HuH-7.5 (cell line): Measurements from ENCODE around the gene TPST1.
"Not testable (repeated sequence)": the region's sequence is repeated elsewhere in the genome, so short reads cannot be mapped to it uniquely, and the experiment has no call there.

ENCODE experiments used
- DNase-seq: peaks from one replicate; pipeline ENCODE4 v3.0.0; 2011; ENCODE audit warnings: low spot score

The TPST1 gene

DNA sequence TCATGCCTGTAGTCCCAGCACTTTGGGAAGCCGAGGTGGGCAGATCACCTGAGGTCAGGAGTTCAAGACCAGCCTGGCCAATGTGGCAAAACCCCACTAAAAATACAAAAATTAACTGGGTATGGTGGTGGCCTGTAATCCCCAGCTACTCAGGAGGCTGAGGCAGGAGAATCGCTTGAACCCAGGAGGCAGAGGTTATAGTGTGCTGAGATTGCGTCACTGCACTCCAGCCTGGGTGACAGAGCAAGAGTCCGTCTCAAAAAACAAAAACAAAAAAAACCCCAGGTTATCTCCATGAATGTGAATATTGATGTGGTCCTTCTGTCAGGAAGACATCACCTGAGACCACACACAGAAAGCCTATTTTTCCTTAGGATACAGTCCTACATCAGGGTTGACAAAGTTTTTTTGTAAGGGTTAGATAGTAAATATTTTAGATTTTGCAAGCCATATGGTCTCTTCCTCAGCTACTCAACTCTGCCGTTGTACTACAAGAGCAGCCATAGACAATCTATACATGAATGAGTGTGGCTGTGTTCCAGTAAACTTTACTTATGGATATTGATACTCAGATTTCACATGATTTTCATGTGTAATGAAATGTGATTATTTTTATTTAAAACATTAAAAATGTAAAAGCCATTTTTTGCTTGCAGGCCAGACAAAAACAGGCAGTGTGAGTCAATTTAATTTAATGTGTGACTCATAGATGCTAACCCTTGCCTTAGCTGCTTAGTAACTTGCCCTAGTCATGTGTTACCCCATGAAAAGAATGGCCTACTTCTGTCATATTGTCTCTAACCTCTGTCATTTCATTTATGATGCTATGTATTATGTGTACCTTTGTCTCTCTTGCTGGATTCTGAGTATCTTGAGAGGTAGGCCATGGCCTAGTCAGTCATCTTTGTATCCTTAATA lies 78.1 kb downstream of the TPST1 start:
- no peak for DNase-seq

DNA sequence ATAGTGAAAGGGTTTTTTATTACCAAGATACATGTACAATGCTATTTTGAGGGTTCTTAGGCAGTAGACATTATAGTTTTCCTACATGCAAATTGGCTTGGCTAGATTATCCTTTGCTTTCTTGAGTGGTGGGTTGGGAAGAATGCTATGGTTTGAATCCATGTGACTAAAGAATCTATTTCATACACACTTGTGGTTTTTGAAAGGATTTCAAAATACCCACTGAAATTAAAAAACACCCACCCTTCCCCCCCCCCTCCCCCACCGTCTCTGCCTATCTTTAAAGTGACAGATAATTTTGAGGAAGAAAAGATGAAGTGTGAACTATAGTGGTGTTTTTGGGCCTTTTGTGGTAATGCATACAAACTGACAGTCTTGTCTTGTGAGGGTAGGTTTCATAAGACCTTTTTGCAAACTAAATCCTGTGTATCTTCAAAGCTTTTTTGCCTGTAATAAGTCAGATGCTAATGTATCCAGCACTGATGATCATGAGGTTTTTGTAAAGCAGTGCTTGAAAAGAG lies 90.9 kb downstream of the TPST1 start:
- no peak for DNase-seq

- DNase-seq = no peak
Measured at GRCh38 chr7:66296557-66296956, 91.4 kb downstream of the TPST1 start.

- no peak for DNase-seq
Measured at GRCh38 chr7:66297579-66297978, 92.4 kb downstream of the TPST1 start.

GRCh38 chr7:66301249-66301648 lies 96.1 kb downstream of the TPST1 start:
- DNase-seq = no peak

DNA sequence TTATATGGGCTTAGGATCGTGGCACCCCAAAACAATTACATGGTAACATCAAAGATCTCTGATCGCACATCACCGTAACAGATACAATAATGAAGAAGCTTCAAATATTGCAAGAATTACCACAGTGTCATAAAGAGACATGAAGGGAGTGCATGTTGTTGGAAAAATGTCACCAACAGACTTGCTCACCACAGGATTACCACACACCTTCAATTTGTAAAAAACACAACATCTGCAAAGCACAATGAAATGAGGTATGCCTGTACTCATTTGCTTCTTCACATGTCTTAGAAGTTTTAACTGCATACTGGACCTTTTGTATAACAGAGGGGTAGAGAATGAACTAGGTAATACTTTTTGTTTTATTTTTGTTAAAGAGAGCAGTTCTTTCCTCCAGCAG lies 96.6 kb downstream of the TPST1 start:
- DNase-seq = no peak

DNA sequence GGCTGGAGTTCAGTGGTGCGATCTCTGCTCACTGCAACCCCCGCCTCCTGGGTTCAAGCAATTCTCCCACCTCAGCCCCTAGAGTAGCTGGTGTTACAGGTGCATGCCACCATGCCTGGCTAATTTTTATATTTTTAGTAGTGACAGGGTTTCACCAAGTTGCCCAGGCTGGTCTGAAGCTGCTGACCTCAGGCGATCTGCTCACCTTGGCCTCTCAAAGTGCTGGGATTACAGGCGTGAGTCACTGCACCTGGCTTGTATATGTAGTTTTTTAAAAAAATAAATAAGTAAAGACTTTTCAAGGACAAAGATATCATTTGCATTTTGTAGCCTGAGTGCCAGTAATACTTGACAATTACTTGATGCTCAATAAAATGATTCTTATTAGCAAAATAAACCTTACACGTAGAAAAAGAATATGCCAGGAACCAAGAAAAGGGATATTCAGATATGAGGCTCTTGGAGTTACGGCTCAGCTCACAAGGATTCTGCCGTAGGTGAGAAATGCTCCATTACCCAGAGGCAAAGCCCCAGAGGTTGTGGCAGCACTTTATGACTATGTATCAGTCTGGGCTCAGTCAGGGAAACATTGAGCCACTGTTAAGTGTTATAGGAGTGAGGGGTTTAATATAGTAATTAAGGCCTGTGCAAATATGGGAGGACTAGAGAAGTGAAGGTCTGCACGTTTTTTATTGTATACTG lies 98.5 kb downstream of the TPST1 start:
- DNase-seq = no peak

DNA sequence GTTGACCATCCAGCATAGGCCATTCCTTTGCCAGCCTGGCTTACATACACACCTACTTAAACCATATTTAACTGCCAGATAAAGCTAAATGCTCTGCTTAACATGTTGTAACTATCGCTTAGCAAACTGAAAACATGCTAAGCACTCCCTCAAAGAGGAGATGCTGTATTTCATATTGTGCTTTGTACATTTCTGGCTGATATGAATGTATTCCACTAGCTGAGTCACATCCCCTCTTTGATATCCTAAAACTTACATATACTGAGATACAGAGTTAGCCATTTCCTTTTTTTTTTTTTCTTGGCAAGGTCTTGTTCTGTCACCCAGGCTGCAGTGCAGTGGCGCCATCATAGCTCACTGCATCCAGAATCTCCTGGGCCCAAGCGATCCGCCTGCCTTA lies 99.4 kb downstream of the TPST1 start:
- DNase-seq = no peak

DNA sequence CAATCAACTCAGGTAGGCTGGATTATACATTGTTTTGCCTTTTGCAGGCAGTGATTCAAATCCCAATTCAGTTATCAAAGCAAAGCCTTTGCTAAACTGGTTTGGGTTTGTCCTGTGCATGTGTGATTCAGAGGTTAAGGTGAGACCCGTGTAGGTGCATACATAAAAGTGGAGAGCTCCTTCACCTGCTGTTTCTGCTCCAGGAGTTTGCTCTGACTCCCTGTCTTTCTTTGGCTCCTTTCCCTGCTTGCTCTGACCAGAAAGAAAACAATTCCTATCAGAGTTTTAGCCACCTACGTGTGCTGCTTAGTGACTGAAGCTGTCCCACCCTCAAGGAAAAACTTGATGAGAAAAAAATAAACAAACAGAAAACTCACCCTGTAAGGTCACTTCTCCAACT lies 101.1 kb downstream of the TPST1 start:
- DNase-seq = no peak

DNA sequence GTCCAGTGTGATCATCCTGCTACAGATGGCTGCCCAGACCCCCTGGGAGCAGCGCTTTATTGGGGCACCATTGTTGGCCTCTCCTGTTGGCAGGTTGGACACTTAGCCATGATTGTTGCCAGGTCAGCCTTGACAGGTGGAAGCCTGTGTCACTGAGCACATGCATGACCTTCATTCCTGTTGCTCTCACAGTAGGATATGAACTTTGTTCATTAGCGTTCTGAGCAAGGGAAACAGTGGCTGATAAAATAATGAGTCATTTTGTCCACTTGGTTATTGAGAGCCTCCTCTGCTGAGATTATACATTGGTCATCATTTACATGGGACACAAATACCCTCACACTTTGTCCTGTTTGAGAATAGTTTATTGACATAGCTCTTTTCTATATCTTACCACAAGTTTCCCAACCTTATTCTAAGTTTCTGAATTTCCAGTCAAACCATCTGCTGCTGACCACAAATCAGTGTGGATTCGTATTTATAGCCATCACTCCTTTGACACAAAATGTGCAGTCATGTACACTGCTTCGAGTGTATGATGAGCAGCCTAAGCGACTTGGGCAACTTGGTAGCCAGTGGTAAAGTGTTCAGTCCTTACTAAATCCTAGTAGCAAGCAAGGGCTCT lies 102.6 kb downstream of the TPST1 start:
- DNase-seq = no peak

- DNase-seq = no peak
Measured at GRCh38 chr7:66308411-66308810, 103.3 kb downstream of the TPST1 start.

DNA sequence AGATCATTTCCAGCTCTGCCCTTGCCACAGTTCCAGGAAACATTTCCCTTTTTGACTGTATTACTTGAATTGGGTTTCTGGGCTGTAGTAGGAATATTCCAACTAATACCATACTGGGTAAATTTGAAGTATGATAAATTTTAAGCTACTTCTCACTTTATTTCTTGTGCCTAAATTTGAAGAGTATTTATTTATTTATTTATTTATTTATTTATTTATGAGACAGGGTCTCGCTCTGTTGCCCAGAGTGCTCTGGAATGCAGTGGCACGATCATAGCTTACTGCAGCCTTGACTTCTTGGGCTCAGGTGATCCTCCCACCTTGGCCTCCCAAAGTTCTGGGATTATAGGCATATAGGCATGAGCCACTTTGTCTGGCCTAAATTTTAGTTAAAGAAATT lies 105.5 kb downstream of the TPST1 start:
- DNase-seq = no peak

DNA sequence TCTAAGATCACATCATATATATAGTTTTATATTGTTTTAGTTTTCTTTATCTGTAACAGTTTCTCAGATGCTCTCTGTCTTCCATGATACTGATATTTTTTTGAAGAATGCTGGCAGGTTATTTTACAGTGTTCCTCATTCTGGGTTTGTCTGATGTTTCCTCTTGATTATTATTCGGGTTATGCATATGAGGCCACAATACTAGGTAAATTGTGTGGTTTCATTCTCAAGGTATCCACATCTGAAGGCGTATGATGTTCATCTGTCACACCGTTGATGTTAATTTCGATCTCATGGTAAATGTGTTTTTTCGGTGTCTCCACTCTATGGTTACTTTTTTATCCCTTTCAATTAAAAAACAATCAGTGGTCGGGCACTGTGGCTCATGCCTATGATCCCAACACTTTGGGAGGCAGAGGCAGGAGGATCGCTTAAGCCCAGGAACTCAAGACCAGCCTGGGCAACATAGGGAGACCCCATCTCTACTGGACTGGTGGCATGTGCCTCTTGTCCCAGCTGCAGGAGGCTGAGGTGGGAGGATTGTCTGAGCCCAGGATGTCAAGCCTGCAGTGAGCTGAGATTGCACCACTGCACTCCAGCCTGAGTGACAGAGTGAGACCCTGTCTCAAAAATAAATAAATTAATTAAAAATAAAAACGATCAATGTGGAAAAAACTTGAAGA lies 108.9 kb downstream of the TPST1 start:
- no peak for DNase-seq

GRCh38 chr7:66315192-66315591 lies 110.1 kb downstream of the TPST1 start:
- DNase-seq = peak; percentile 15

DNA sequence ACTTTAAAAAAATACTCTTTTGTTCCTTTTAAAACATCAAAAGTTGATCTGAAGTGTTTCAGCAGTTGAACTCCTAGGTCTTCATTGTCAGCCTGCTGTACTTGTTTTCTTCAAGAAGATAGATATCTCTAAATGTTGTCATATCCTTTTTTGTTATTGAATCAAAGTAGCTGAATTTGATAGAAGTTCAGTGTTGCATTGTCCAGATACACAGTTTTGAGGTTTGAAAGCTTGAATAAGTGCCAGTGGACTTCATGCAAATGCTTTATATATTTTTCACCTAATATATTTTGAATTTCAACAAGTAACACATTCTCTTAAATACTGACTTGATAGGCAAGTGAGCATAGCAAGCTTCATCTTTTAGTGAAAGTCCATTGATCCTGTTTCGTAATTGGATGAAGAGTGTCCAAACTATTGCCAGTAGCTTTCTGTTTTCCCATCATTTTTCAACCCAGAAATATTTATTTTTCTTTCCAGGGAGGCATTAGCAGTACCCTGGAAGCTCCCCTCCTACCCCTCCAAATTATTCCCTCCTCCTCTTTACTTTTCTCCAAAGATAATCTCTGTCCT lies 114.4 kb downstream of the TPST1 start:
- DNase-seq = no peak

DNA sequence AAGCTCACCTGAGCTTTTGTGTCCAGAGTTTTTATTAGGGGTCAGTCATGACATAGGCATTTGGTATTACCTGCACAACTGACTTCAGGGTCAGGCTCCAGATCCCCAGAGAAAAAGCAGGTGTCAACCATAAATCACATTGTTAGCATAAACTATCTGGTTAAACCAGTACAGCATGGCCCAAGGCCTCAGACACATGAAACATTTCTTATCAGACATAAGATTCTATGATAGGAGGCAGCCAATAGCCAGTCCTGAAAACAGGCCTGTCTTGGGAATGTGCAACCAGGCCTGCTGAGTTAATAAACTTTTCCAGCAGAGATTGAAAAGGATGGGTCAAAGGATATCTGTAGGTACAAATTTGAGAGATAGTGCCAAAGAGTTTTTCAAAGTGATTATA lies 116.1 kb downstream of the TPST1 start:
- DNase-seq = no peak

GRCh38 chr7:66323114-66323796 lies 118.1 kb downstream of the TPST1 start:
- no peak for DNase-seq

- DNase-seq = not testable (repeated sequence)
Measured at GRCh38 chr7:66324985-66325384, 119.9 kb downstream of the TPST1 start.

DNA sequence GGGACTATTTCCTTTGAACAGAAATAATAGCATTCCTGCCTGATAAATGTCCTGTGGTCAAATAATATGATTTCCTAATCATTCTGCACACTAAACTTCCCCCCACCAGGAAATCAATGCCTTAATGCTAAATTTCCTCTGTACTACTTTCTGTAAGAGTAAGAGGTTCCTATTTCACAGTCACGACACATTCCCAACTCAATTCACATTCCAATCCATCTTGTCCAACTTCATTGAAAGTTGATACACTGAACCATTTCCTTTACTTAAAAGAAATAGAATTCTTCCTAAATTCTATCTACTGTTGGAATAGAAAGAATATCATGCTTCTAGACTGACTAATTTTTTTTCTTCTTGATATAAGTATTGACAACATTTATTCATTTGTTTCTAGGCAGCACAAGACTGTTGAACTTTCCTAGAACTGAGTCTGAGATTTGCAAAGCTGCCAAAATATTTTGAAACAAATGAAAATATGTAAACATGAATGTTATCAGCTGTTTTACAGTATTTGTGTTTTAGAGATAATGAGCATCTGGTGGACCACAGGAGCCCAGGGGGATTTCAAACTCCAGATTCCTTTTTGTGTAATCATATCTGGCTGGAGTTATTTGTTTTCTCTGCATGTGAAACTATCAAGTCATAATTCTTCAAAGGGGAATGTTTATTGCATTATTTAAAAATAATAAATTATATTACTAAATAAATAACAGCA lies 121.5 kb downstream of the TPST1 start:
- no peak for DNase-seq

GRCh38 chr7:66330961-66331360 lies 125.8 kb downstream of the TPST1 start:
- no peak for DNase-seq

DNA sequence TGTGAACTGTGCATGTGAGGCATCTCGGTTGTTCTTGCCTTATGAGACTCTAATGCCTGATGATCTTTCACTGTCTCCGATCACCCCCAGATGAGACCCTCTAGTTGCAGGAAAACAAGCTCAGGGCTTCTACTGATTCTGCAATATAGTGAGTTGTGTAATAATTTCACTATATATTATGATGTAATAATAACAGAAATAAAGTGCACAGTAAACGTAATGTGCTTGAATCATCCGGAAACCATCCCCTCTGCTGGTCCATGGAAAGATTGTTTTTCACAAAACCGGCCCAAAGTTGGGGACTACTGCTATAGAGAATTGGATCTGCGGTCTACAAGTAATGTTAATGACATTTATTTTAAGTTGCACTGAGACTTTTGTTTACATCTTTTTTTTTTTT lies 126.7 kb downstream of the TPST1 start:
- DNase-seq = no peak
